ENCODE data around the gene TRMU. TPM values are rescaled to one million over a fixed set of nuclear protein-coding genes. Genes with fewer than 3 reads are reported as not detected.
A peak's percentile ranks its signal among the peaks of the same experiment; 100 is the strongest.

Gene TRMU
- total RNA-seq, 1 donor from 2014 or later = 70.1 TPM

GRCh38 chr22:46295277-46295971 lies 40.1 kb upstream of the TRMU start:
- no peak overlapping the region for H3K9ac ChIP-seq
- peaks cover 38% of the 10 kb centered on the region for H3K4me1 Mint-ChIP-seq
- H3K4me3 Mint-ChIP-seq = peak overlapping the region; percentile 93
- peaks cover 7% of the 10 kb centered on the region for H3K27me3 Mint-ChIP-seq (ENCODE audit: insufficient read depth, low read depth)
- peaks cover 31% of the 10 kb centered on the region for H3K79me2 ChIP-seq (ENCODE audit: low read depth)
- H3K9me3 Mint-ChIP-seq = no peaks in the 10 kb centered on the region
- H4K20me1 ChIP-seq (ENCODE audit: low read depth) = peaks cover 11% of the 10 kb centered on the region
- H2AFZ ChIP-seq (replicated peaks) = no peak overlapping the region
- H3K27me3 ChIP-seq = no peaks in the 10 kb centered on the region
- peaks cover 15% of the 10 kb centered on the region for H3K4me1 ChIP-seq
- peak overlapping the region; percentile 57 for H3K27ac Mint-ChIP-seq
- DNase-seq (ENCODE audit: low spot score) = no peak
- H3K36me3 Mint-ChIP-seq = peaks cover 14% of the 10 kb centered on the region
- peak overlapping the region; percentile 84 for H3K4me3 ChIP-seq
- peaks cover 9% of the 10 kb centered on the region for H3F3A ChIP-seq (ENCODE audit: low read depth)
- peak overlapping the region; percentile 92 for H3K4me2 ChIP-seq
- no peak overlapping the region for H3K27ac ChIP-seq
- TF ChIP-seq EZH2phosphoT487 (IDR thresholded peaks at IDR 0.05) (no peak), CTCF (IDR thresholded peaks at IDR 0.05) (no peak), EZH2 (IDR thresholded peaks at IDR 0.05) (no peak)
- no peaks in the 10 kb centered on the region for H3K9me3 ChIP-seq (ENCODE audit: low read depth)
- no peaks in the 10 kb centered on the region for H3K36me3 ChIP-seq

DNA sequence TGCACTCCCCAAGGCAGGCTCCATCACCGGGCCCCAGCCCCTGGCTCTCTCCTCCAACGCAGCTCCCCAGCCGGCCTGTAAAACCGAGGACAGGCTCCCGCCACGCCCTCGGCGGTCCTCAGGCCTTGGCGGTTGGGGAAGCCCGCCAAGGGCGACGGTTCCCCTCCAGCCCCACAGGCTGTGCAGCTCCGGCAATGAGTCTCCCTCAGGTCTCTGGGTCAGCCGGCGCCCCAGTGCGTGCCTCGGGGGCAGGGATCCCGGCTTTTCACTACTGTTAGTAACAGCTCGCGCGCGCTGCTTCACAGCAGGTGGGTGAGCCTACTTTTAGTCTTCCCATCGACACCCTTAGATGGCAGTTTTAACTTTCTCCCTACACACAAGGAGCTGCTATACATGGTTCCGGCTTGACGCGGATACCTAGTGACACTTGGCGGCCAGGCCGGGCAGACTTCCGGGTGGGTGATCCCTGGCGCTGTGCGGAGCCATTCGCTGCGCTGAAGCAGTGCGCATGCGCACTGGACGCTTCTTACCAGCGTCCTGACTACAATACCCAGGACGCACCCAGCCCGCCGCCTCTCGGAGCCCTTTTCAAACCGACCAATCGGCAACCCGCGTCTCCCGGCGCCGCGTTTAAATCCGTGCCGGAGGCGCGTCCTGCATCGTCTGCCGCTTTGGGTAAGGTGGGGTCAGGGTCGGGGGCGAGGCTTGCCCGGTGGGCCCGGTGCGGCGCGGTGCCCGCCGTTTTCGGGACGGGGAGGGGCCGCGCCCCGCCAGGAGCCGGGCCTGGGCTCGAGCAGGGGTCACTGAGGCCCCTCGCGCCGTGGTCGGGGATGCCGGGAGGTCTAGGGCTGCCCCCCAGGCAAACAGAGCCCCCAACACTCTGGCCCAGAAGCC lies 39.0 kb upstream of the TRMU start, which contains the start of gene GTSE1:
TSS of gene GTSE1 (plus strand) at position 614 of the 894 bp plus-strand sequence. CDS start 531 bp downstream, outside the sequence.
- DNase-seq (ENCODE audit: low spot score) = peak; percentile 100
- peaks cover 40% of the 10 kb centered on the region for H3K4me1 Mint-ChIP-seq
- H3K36me3 ChIP-seq = no peaks in the 10 kb centered on the region
- H3K27me3 ChIP-seq = no peaks in the 10 kb centered on the region
- H3K79me2 ChIP-seq (ENCODE audit: low read depth) = peaks cover 41% of the 10 kb centered on the region
- TF ChIP-seq EZH2 (IDR thresholded peaks at IDR 0.05) (no peak), CTCF (IDR thresholded peaks at IDR 0.05) (peak; percentile 29)
- no peaks in the 10 kb centered on the region for H3K9me3 Mint-ChIP-seq
- H3K4me3 ChIP-seq = peak within 1 kb of the TSS; percentile 84
- H4K20me1 ChIP-seq (ENCODE audit: low read depth) = peaks cover 11% of the 10 kb centered on the region
- H3K9ac ChIP-seq = peak within 1 kb of the TSS; percentile 40
- peaks cover 7% of the 10 kb centered on the region for H3K27me3 Mint-ChIP-seq (ENCODE audit: insufficient read depth, low read depth)
- H3K4me1 ChIP-seq = peaks cover 15% of the 10 kb centered on the region
- no peak within 1 kb of the TSS for H3K27ac ChIP-seq
- peak within 1 kb of the TSS; percentile 92 for H3K27ac Mint-ChIP-seq
- peaks cover 9% of the 10 kb centered on the region for H3F3A ChIP-seq (ENCODE audit: low read depth)
- peak within 1 kb of the TSS; percentile 94 for H3K4me3 Mint-ChIP-seq
- H3K9me3 ChIP-seq (ENCODE audit: low read depth) = no peaks in the 10 kb centered on the region
- H3K4me2 ChIP-seq = peak within 1 kb of the TSS; percentile 93
- peaks cover 23% of the 10 kb centered on the region for H3K36me3 Mint-ChIP-seq
- H2AFZ ChIP-seq (replicated peaks) = peak within 1 kb of the TSS; percentile 83

DNA sequence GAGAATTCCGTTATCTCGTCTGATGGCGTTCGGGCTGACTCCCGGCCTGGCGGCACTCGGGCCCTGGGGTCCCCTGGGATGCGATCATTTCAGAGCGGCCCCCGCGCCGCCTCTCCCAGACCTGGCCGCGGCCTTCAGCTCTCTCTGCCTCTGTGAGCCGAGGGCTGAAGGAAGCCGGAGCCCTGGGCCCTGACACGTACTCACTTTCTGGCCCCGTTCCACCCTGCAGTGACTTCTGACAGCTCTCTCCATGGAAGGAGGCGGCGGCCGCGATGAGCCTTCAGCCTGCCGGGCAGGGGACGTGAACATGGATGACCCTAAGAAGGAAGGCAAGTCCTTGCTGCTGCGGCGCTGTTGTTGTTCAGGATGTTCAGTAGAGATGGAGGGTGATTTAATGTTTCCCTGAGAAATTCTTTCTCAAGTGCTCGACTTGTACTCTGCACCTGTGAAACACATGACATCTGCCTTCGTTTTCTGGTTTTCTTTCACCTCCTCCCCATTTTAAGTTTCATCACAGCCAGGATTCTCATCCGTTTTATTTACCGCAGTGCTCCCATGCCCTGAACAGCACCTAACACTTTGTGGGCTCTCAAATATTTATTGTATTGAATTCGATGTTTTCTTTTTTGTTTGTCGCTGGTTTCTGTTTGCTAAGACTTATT lies 38.2 kb upstream of the TRMU start:
- H3K4me1 ChIP-seq = peaks cover 15% of the 10 kb centered on the region
- peaks cover 9% of the 10 kb centered on the region for H3F3A ChIP-seq (ENCODE audit: low read depth)
- no peaks in the 10 kb centered on the region for H3K27me3 ChIP-seq
- TF ChIP-seq EZH2phosphoT487 (IDR thresholded peaks at IDR 0.05) (no peak), EZH2 (IDR thresholded peaks at IDR 0.05) (no peak)
- H4K20me1 ChIP-seq (ENCODE audit: low read depth) = peaks cover 11% of the 10 kb centered on the region
- peak overlapping the region; percentile 92 for H3K27ac Mint-ChIP-seq
- peak overlapping the region; percentile 94 for H3K4me3 Mint-ChIP-seq
- H3K4me2 ChIP-seq = peak overlapping the region; percentile 93
- no peak overlapping the region for H3K27ac ChIP-seq
- H3K9me3 Mint-ChIP-seq = no peaks in the 10 kb centered on the region
- peaks cover 48% of the 10 kb centered on the region for H3K79me2 ChIP-seq (ENCODE audit: low read depth)
- DNase-seq (ENCODE audit: low spot score) = peak; percentile 67
- peaks cover 40% of the 10 kb centered on the region for H3K4me1 Mint-ChIP-seq
- H3K9ac ChIP-seq = peak overlapping the region; percentile 27
- peaks cover 7% of the 10 kb centered on the region for H3K27me3 Mint-ChIP-seq (ENCODE audit: insufficient read depth, low read depth)
- no peaks in the 10 kb centered on the region for H3K36me3 ChIP-seq
- H2AFZ ChIP-seq (replicated peaks) = peak overlapping the region; percentile 52
- no peaks in the 10 kb centered on the region for H3K9me3 ChIP-seq (ENCODE audit: low read depth)
- peaks cover 20% of the 10 kb centered on the region for H3K36me3 Mint-ChIP-seq
- H3K4me3 ChIP-seq = peak overlapping the region; percentile 84

Data from neural progenitor cell (in vitro differentiated cells).